Effector CD8-positive, alpha-beta T cell (primary cell): ENCODE results near the gene ERBB4.

Experiments used
- DNase-seq: peaks from one replicate; lab custom pipeline; 2025; lab: John Stamatoyannopoulos, UW
- total RNA-seq, 4 experiments: gene quantifications; one replicate each; lab custom pipeline; 2026; lab: John Stamatoyannopoulos, UW

ERBB4 gene
- 0 to 1.8 (median 0.45) reads per million in 4 experiments for total RNA-seq

DNA sequence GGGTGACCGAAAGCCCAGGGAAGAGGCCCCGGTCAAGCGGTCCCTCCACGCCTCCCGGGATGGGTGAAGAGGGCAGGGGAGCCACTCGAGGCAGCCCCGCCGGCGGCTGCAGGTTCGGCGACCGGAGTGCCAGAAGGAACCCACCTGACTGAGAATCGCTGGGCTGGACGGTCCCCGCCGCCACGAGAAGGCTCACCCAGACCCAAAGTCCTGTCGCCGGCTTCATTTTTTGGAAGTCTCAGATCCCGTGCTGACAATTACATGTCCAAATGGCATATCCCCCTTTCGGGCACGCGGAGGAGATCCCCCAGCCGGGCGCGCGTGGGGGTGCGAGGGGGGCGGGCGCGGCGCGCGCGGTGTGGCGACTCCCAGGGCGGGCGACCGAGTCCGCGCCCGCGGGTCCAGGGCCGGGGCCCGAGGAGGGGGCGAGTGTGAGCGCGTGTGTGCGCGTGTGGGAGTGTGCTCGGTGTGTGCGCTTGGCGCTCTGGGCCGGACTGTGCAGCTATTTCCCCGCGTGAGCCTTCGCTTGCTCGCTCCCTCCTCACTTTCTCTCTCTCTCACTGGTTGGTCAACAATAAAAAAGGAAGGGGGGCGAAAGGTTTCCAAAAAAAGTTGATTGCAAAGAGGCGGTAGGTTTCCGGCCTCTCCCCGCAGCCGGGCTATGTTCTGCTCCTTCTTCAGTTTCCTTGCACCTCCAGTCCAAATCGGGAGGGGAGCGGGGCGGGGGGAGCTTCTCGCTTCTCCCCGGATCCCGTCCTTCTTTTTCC, at the start of gene ERBB4:
Gene ERBB4 (minus strand): TSS at position 498 of the 767 bp plus-strand sequence. CDS start 272 bp downstream, at position 226.
- DNase-seq: no peak

DNA sequence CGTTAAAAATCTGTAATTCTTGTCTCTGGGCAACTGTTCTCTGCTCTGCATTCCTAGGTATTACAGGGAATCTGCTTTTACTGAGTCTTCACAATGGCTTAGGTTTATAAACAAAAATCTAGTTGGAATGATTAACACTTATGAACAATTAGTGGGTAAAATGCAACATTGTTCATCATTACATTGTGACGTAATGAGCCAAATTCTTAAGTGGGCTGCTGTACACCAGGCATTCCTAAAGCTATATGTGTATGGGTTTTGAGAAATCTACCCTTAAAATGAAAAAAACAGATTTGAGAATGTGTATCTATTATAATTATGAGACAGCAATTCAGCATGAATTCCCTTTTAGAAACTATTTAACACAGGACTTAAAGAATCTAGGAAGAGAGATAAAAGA, 41.5 kb upstream of the ERBB4 start:
- no peak for DNase-seq

DNA sequence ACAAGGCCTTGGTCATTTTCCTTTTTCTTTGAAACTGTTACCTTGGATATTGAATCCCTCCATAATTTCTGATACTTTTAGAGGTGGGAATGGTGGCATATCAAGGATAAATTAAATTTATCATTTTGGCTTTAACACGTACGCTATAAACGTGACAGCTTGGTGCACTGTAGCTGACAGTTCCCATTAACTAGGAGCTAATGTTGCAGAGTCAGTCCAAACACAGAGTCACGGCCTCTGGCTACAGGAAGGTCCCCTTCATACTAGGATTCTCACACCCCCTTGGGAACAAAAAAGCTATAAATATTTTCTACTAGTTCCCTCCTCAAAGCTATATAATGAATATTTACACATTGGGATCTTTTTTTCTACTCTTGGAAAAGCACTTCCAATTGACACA, 17.7 kb upstream of the ERBB4 start:
- DNase-seq: no peak

DNA sequence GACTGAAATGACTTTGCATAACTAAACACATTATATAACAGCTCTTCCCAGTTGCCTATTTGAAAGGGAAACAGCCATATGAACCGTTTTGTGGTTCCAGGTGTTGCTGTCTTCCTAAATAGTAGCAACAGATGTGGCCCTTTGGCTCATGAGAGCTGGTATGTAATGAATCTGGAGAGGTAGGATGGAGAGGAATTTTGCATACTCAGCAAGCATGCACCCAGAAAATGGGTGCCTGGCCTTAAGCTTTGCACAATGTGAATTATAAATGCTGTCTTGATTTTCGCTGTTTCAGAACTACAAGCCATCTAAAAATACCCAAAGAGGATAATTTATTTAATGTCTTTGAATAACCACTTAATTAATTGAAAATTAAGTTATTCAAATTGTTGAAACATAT, 15.6 kb upstream of the ERBB4 start:
- no peak for DNase-seq

DNA sequence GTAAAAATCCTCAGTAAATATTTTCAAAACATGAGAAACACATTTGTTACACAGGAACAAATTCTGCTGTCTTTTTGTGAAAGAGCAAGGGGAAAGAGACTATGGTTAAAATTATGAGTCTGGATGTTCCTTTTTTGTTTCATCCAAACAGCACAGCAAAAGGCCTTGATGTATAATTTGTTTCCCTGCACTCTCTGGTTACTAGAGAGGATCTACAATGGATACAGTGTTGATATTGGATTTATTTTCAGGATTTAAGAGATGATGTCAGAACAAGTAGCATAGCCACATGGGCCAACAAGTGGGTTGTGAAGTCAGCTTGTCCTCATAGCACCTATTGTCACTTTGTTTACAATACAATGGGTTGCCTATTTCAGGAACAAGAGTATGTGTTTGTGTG, 11.3 kb upstream of the ERBB4 start:
- DNase-seq: no peak

DNA sequence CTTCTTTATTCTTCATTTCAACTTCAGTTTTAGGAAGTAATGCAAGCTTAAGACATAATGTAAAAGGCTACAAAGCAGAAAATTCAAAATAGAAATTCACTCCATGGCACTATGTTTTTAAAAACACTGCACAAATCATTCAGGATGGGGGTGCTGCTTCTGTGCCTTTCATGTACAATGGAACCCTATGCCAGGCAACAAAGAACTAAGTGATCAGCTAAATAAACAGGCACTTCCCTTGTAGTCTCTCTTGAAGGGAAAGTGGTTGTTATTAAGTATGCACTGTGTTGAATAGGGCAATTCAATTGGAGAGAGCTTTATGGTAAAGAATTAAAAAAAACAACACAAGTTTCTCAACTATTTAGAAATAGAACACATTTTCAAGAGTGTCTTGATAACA, 10.9 kb upstream of the ERBB4 start:
- no peak for DNase-seq

DNA sequence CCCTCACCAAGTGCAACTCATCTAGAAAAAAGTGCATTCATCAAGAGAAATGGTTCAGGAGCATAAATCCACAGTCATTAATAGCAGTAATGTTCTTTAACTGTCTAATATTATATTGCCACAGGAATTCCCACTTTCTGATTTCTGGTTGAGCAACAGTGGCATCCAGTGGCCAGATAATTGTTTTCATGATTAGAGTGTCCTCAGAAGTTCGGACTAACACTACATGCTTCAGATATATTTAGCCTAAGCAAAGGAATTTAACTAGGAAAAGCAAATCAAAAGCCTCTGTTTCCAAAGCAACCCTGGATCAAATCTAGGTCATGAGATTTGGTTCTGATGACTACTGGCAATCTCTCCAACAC, 9.8 kb upstream of the ERBB4 start:
- no peak for DNase-seq

DNA sequence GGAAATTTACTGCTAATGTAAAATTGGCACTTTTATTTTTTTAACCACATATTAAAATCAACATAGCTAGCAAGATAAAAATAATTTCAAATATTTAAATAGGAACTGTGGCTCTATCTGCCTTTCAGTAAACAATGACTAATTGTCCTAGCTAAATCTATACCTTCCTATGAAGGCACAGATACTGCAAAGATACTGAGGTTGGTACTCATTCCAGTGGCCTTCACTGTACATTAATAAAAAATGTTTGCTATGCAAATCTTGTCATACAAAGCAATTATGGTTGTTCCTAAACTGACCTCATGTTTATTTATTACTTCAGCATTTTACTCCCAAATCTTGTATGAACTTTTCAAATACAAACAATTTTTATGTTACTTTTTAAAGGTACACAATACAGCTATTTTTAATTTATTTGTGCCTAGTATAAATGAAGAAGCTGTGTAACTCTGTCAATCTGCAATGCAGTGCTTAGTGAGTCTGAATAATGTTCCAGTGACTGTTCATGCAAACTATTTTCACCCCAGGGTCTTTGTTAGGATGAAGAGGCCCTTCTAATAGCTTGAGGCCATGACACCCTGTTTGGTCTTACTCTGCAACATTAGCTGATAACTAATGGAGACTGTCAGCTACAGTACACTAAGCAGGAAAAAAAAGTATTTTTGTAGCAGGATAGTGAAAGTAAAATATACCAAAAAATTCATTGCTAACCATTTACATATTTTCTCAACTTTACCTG, 9.3 kb upstream of the ERBB4 start:
- DNase-seq: no peak

DNA sequence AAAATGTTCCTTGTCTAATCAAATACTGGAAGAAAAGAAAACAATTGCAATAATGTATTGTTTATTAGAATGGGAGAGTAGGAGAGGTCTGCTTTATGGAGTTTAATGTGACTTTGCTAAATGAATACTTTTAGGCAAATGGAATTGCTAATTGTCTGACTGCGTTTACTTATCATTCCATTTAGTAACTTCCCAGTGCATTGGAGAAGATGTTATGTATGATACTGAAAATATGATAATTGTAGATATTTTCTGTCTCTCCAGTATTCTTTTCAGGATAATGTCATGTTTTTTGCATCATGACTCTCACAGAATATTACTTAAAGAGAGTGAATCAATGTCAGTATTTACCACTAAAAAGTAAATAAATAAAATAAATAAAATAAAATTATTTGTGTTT, 8.1 kb upstream of the ERBB4 start:
- DNase-seq: no peak

DNA sequence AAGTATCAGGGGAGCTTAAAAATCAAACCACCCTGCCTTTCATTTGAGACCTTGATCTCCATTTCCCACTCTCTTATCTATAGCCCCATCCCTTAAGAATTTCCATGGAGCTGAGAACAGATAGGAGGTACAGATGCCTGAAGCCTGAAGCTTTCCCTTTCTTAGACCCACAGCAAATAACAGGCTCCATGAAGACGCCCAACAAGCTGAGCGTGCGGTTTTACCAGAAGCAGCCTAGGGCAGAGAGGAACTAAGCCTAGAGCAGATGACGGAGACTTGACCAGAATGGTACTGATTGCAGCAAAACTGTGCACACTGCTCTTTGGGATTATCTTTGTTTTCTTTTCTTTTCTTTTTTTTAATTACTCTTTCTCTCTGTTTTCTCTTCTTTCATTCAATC, 1.7 kb upstream of the ERBB4 start:
- no peak for DNase-seq

DNA sequence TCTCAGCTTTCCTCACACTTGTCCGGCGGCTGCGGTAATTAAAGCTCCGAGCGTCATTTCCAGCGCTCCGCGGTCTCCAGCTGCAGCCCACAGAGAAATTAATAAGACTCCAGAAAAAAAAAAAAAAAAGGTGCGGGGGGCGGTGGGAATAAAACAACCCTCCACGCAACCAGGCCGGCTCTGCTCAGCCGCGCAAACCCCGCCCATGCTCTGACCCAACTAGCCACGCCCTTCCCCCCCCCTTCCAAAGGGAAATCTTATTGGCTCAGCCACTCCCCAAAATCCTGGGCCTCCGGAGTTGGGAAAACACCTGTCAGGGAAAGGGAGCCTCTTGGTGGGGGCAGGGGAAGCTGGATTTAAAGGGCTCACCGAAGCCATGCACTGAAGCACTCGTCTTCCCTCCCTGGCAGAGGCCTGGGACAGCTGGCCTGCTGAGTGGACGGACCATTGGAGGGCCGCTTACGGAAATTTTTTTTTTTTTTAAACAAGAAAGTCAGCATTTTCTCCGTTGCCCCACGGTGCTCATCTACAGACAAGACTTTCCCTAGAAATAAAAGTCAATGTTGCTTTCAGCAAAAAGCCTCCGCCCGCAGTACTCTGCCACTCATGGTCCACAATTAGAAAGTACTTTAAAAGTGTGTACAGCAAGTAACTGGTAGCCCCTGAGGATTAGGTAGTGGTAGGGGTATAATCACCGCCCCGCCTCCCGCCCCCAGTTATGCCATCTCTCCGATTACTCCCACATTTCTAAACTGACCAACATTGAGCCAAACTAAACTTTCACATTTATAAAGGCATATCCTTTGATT, 674 bp upstream of the ERBB4 start:
- no peak for DNase-seq

DNA sequence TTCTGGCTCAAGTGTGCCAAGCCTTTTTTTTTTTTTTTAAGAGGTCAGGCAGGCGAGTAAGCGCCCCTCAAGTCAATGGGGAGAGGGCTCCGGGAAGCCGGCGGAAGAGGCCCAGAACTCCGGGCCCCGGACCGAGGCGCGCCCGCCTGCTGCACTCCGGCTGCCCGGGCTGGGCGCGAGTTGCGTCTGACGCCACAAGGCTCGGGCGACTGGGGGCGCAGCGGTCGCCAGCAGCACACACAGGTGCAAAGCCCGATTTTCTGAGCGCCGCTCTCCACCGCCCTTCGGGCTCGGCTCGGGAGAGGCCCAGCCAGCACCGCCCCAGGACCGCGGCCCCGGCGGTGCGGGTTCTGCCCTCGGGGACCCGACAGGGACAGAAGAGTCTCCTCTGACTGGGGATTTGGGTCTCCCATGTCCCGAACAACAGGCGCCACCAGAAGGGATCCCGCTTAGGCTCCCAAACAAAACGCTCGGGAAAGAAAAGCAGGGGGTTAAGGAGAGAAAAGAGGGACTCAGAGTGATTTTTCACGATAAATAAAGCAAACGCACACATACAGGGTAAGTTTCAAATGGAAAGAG, 787 bp downstream of the ERBB4 start:
- DNase-seq: no peak

DNA sequence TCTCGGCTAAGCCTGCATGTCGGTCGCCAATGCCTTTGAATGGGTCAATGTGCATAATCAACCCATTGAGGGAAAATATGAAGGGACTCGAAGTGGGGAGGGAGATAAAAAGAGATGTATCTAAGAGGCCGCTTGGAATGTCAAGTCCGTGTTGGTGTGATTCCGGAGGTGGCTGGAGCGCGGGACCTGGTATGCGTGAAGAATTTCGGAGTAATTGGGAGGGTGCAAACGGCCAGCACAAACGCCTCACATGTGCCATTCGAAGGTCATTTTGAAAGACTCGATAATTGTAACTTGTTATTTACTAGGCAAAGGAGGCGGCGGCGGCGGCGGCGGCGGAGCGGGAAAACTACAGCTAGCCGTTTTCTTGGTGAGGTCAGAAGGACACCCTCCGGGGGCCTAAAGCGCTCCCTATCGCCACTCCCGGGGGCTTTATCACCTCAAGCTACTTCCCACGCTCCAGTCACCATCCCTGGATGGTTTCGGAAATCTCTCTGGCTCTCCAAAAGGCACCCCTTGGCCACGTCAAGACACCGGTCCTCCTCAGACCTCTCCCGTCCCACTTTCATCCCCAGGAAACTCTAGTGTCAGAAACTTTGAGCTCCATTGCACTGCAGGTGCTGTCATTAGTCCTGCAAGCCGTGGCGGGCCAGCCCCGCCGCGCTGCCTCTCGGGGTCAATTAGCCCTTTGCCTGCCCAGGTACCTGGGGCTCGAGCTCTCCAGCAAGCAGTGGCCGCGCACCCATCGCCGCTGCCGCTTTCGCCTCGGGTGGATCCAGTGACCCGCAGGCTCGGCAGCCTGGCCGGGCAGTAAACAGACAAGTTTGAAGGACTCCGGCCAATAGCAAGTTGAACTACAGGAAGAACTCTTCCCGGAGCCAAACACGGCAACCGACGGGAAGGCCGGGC, 1.5 kb downstream of the ERBB4 start:
- DNase-seq: no peak

DNA sequence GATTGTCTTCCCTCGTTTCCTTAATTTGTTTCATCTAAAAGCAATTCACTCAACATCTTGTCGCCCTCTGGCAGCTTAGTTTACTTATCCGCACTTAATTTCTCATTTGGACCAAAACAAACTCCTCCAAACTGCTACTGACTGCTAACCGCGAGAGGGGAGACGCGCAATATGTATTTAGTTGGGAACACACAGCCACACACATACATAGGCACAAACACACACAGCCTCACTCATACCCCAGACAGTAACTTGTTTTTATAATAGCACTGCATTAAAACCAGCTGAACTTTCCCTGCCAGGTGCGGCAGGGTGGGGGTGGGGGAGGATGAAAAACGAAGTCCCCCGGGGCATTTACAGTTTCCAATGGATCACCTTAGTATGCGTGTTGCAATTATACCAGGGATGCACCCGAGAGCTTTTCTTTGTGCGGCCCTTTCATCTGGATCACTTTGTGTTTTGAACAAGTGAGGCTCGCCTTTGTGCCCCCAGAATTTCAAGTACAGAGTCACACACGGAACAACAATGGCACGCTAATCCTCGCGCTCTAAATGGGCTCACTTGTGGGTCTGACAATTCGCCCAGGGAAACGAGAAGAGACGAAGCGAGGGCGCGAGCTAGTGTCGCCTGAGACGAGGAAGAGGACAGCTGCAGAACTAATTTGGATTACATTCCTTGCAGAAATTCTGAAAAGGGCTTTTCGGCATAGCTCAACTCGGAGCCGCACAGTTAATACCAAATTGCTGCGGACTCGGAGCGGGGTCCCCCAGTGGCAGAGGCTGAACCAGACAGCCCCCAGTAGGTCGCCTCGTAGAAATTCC, 2.4 kb downstream of the ERBB4 start:
- DNase-seq: no peak

DNA sequence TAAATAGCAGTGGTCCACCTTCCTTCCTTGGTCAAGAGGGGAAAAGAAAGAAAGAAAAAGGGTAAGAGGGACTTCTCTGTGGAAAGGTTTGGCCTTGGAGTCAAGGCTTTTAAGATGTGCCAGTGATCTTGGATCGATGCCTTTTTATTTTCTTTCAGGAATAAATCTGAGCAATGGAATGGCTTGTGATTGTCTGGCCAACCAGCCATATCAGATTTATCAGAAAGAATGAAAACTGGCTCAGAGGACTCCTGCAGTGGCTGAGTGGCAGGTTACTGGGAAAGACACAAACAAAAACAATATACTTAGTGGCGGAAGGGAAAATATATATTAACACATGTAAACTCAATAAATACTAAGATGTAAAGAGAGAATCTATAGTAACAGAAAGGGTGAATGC, 4.3 kb downstream of the ERBB4 start:
- DNase-seq: no peak

DNA sequence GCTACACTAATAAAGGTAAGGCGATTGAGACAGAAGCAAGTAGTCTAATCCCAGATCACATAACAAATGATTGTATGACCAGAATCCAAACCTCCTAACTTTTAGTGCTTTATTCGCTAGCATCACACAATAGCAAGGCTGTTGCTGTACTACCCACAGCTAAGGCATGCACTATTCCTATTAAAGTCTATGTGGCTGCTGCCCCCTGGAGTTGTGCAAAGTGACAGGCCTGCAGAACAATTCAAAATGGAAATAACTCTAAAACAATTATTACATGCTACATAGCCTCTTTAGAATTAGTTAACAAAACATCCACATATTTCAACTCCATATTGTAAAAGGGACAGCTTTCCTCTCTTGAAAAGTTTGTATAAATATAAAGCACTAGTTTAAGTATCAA, 6.0 kb downstream of the ERBB4 start:
- DNase-seq: no peak

DNA sequence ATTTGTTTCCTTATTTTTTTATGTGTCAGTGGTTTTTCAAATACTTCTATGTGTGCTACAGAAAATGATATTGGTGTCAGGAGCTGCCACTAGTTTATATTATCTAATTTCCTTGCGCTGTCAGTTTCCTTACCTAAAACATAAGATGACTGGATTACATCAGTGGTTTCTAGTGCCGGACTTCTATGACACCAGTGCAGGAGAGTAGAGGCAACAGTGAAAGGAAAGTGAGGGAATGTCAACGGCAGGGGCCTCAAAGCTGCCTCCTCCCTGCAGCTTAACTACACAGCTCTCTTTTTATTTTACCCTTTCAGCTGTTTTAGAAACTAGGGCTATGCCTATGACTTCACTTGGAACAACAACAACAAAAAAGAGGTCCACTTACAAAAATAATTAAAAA, 6.5 kb downstream of the ERBB4 start:
- DNase-seq: no peak

DNA sequence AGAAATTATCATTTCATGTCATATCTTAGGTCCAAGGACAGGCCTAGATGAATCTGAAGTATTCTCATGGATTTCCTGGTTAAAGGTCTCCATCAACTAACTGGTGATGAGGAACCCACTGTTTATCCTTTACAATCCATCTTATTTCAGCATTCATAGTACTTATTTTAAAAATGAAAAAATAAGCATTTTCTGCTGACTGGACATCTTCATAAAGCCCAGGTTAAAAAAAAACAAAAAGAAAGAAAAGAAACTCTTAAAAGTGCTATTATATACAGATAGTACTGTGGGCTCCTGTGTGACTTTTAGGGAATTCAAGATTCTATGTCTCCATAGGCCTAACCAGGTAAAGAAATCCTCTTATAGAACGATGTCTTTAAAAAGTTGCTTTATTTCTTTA, 7.1 kb downstream of the ERBB4 start:
- no peak for DNase-seq

DNA sequence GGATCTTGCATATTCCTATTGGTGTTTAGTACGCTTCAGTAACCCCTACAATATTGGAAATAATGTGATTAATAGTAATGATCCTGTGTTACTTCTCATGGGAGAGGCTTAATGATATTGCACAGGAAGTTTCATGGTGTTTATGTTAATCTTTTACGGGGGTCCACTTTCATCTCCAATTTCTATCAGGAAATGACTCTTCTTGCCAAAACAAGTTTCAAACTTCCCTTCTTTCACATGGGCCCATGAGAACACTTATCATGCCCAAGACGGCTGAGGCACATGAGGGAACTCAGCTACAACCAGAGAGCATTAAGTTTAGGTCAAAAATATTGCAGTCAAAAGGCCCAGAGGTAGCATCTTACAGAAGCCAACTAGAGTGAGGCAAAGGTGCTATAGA, 7.6 kb downstream of the ERBB4 start:
- no peak for DNase-seq

DNA sequence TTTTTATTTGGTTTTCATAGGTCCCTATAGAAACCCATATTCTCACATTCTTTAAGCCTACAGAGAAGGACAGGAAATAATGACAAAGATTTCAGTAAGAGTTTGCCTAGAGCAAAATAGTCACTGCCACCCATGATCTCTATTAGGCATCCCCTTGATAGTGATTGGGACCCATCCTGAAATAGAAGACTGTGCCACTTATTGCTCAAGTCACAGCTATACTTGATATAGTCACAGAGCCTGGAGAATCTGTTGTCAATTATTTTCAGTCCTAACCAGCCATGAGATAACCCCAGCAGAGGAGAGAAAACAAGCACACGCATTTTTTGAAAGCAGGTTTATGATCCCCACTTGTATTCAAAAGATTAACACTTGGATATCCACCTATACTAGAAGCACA, 8.2 kb downstream of the ERBB4 start:
- DNase-seq: no peak
